HEK293 (cell line): Measurements from ENCODE around the gene TTC23L.

ENCODE experiments used
- CTCF ChIA-PET: fragments of 350-600 bp; formaldehyde crosslinking; extraction: SDS; loops from one replicate; lab custom pipeline; 2021; ENCODE audit warnings: antibody characterized with exemption; lab: Yijun Ruan, JAX
- POLR2A ChIA-PET: fragments of 300-600 bp; formaldehyde crosslinking; extraction: SDS; loops from one replicate; lab custom pipeline; 2020; ENCODE audit warnings: antibody characterized with exemption, inconsistent platforms; lab: Yijun Ruan, JAX
- H3K27ac ChIP-seq: fragments of 200-500 bp; sonication (Bioruptor generic); 2 replicates; pipeline ENCODE4 v1.5.1; 2014; ENCODE audit warnings: low read depth, low read length, control low read depth, inconsistent platforms; ENCODE audit errors: extremely low read depth
- H3K36me3 ChIP-seq, 2 experiments: fragments of 200-500 bp in 1 of 2; sonication (Bioruptor generic) in 1 of 2; 1 replicate in 1 of 2; 2 replicates in 1 of 2; pipeline ENCODE4 v1.5.1; 2014 to 2017; ENCODE audit warnings: inconsistent platforms in 2 of 2, low read length in 2 of 2; ENCODE audit not compliant: control insufficient read depth in 2 of 2, insufficient read depth in 1 of 2
- H3K4me1 ChIP-seq: fragments of 200-500 bp; sonication (Bioruptor generic); 2 replicates; pipeline ENCODE4 v1.5.1; 2014; ENCODE audit warnings: mild to moderate bottlenecking, low read length, inconsistent platforms; ENCODE audit not compliant: control insufficient read depth, insufficient read depth
- H3K4me3 ChIP-seq: 2 replicates; pipeline ENCODE4 v1.5.1; 2011; ENCODE audit warnings: low read depth, mild to moderate bottlenecking, control low read depth, low read length, moderate library complexity
- H3K9me3 ChIP-seq: fragments of 200-500 bp; sonication (Bioruptor generic); 2 replicates; pipeline ENCODE4 v1.5.1; 2014; ENCODE audit warnings: low read depth, low read length, inconsistent platforms; ENCODE audit not compliant: control insufficient read depth, insufficient read depth
- FEZF1 ChIP-seq: fragments of 450-650 bp; formaldehyde crosslinking; IDR thresholded peaks from 2 replicates; pipeline ENCODE4 v1.5.1; 2016; ENCODE audit warnings: missing biosample characterization, missing genetic modification characterization
- KLF17 ChIP-seq: fragments of 450-650 bp; formaldehyde crosslinking; IDR thresholded peaks from 2 replicates; pipeline ENCODE4 v1.5.1; 2016; ENCODE audit warnings: missing biosample characterization, missing genetic modification characterization
- PRDM1 ChIP-seq: fragments of 450-650 bp; formaldehyde crosslinking; IDR thresholded peaks from 2 replicates; pipeline ENCODE4; 2016; ENCODE audit warnings: missing biosample characterization, missing genetic modification characterization
- TCF7L2 ChIP-seq: IDR thresholded peaks from 2 replicates; pipeline ENCODE4 v1.6.1; 2011; ENCODE audit warnings: low read depth, mild to moderate bottlenecking, inconsistent platforms, low read length, moderate library complexity, borderline replicate concordance
- TRIM28 ChIP-seq: IDR thresholded peaks from 2 replicates; pipeline ENCODE4 v1.6.1; 2011; ENCODE audit warnings: low read length, control low read depth, borderline replicate concordance
- ZBTB49 ChIP-seq: fragments of 450-650 bp; formaldehyde crosslinking; IDR thresholded peaks from 2 replicates; pipeline ENCODE4 v1.5.1; 2016; ENCODE audit warnings: missing biosample characterization, missing genetic modification characterization, low read depth
- ZNF112 ChIP-seq: fragments of 450-650 bp; formaldehyde crosslinking; IDR thresholded peaks from 2 replicates; pipeline ENCODE4 v1.5.0; 2017; ENCODE audit warnings: missing biosample characterization, missing genetic modification characterization
- ZNF138 ChIP-seq: fragments of 450-650 bp; formaldehyde crosslinking; IDR thresholded peaks from 2 replicates; pipeline ENCODE4 v1.5.1; 2016; ENCODE audit warnings: missing biosample characterization, missing genetic modification characterization, borderline replicate concordance
- ZNF211 ChIP-seq: fragments of 450-650 bp; formaldehyde crosslinking; IDR thresholded peaks from 2 replicates; pipeline ENCODE4 v1.5.1; 2016; ENCODE audit warnings: low read depth, missing biosample characterization, missing genetic modification characterization
- ZNF23 ChIP-seq: fragments of 450-650 bp; formaldehyde crosslinking; IDR thresholded peaks from 2 replicates; pipeline ENCODE4 v1.5.1; 2016; ENCODE audit warnings: missing biosample characterization, missing genetic modification characterization, borderline replicate concordance
- ZNF239 ChIP-seq: fragments of 450-650 bp; formaldehyde crosslinking; IDR thresholded peaks from 2 replicates; pipeline ENCODE4 v1.5.1; 2016; ENCODE audit warnings: missing biosample characterization, missing genetic modification characterization
- ZNF292 ChIP-seq: fragments of 450-650 bp; formaldehyde crosslinking; IDR thresholded peaks from 2 replicates; pipeline ENCODE4 v1.5.1; 2016; ENCODE audit warnings: low read depth, missing biosample characterization, missing genetic modification characterization, borderline replicate concordance
- ZNF747 ChIP-seq: fragments of 450-650 bp; formaldehyde crosslinking; IDR thresholded peaks from 2 replicates; pipeline ENCODE4 v1.5.1; 2016; ENCODE audit warnings: missing biosample characterization, missing genetic modification characterization
- ZNF768 ChIP-seq: fragments of 450-650 bp; formaldehyde crosslinking; IDR thresholded peaks from 2 replicates; pipeline ENCODE4 v1.5.1; 2018; ENCODE audit warnings: missing biosample characterization, mild to moderate bottlenecking, missing genetic modification characterization
- ZSCAN16 ChIP-seq: fragments of 450-650 bp; formaldehyde crosslinking; IDR thresholded peaks from 2 replicates; pipeline ENCODE4 v1.5.1; 2016; ENCODE audit warnings: missing biosample characterization, missing genetic modification characterization
- ZSCAN23 ChIP-seq: fragments of 450-650 bp; formaldehyde crosslinking; IDR thresholded peaks from 2 replicates; pipeline ENCODE4 v1.5.1; 2016; ENCODE audit warnings: missing biosample characterization, missing genetic modification characterization
- TF ChIP-seq, protein P1 (sequence below): fragments of 450-650 bp; formaldehyde crosslinking; IDR thresholded peaks from 2 replicates; pipeline ENCODE4 v1.5.1; 2016; ENCODE audit warnings: missing biosample characterization, missing genetic modification characterization
- TF ChIP-seq, protein P2 (sequence below): fragments of 450-650 bp; formaldehyde crosslinking; IDR thresholded peaks from 2 replicates; pipeline ENCODE4 v1.5.1; 2016; ENCODE audit warnings: missing biosample characterization, missing genetic modification characterization

TTC23L gene

GRCh38 chr5:34848230-34848629 lies 9.3 kb downstream of the TTC23L start:
- Histone ChIP-seq H3K27ac (no peak overlapping the region), H3K4me3 (no peak overlapping the region), H3K36me3 (no peaks in the 10 kb centered on the region), H3K9me3 (no peaks in the 10 kb centered on the region), H3K4me1 (no peaks in the 10 kb centered on the region)
- ChIA-PET POLR2A (interaction anchor here (1.4 kb wide), 1 partner anchor 9 kb away, joined by 5 read pairs; the partner anchor contains the start of gene TTC23L), CTCF (interaction anchor here (0.5 to 1.0 kb wide), 3 partner anchors 14 to 110 kb away, joined by 3 read pairs; no protein-coding TSS in a partner anchor)
- TF ChIP-seq ZNF747 (tag by site-specific recombination) (no peak), ZNF292 (no peak), ZSCAN23 (tag by site-specific recombination) (no peak)

DNA sequence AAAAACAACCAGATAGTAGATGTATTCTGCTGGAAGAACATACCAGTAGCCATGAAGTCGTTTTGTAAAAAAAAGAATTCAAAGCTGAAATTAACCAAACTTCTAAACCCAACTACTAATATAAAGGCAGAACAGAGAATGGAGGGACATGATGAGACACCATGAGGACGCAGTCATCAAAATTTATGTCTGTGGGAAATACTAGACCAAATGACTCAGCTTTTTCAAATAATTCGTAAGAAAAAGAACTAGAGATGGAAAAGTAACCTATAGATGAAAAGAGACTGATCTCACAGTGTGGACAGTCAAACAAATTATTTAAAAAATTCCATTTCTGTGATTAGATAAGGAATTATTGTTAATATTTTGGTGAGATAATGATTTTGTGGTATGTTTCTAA lies 10.3 kb downstream of the TTC23L start:
- CTCF ChIA-PET: interaction anchor here (1.0 to 1.1 kb wide), 2 partner anchors 19 to 57 kb away, joined by 3 read pairs; no protein-coding TSS in a partner anchor
- H3K9me3 ChIP-seq: no peaks in the 10 kb centered on the region
- H3K36me3 ChIP-seq: no peaks in the 10 kb centered on the region
- TF ChIP-seq ZSCAN16 (tag by site-specific recombination): no peak
- TF ChIP-seq, protein P1, sequence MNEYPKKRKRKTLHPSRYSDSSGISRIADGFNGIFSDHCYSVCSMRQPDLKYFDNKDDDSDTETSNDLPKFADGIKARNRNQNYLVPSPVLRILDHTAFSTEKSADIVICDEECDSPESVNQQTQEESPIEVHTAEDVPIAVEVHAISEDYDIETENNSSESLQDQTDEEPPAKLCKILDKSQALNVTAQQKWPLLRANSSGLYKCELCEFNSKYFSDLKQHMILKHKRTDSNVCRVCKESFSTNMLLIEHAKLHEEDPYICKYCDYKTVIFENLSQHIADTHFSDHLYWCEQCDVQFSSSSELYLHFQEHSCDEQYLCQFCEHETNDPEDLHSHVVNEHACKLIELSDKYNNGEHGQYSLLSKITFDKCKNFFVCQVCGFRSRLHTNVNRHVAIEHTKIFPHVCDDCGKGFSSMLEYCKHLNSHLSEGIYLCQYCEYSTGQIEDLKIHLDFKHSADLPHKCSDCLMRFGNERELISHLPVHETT (tag by site-specific recombination): no peak
- TF ChIP-seq ZBTB49 (tag by site-specific recombination): no peak
- no peak for TF ChIP-seq KLF17 (tag by site-specific recombination)
- TF ChIP-seq ZNF211 (tag by site-specific recombination): no peak
- TF ChIP-seq FEZF1 (tag by site-specific recombination): no peak
- TF ChIP-seq, protein P2, sequence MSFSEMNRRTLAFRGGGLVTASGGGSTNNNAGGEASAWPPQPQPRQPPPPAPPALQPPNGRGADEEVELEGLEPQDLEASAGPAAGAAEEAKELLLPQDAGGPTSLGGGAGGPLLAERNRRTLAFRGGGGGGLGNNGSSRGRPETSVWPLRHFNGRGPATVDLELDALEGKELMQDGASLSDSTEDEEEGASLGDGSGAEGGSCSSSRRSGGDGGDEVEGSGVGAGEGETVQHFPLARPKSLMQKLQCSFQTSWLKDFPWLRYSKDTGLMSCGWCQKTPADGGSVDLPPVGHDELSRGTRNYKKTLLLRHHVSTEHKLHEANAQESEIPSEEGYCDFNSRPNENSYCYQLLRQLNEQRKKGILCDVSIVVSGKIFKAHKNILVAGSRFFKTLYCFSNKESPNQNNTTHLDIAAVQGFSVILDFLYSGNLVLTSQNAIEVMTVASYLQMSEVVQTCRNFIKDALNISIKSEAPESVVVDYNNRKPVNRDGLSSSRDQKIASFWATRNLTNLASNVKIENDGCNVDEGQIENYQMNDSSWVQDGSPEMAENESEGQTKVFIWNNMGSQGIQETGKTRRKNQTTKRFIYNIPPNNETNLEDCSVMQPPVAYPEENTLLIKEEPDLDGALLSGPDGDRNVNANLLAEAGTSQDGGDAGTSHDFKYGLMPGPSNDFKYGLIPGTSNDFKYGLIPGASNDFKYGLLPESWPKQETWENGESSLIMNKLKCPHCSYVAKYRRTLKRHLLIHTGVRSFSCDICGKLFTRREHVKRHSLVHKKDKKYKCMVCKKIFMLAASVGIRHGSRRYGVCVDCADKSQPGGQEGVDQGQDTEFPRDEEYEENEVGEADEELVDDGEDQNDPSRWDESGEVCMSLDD (tag by site-specific recombination): no peak
- TF ChIP-seq ZNF768 (tag by site-specific recombination): no peak
- TF ChIP-seq TRIM28: no peak
- TF ChIP-seq ZNF138 (tag by site-specific recombination): no peak
- no peak for TF ChIP-seq ZNF239 (tag by site-specific recombination)
- no peak for TF ChIP-seq TCF7L2
- no peak for TF ChIP-seq ZNF23 (tag by site-specific recombination)
- TF ChIP-seq ZNF112 (tag by site-specific recombination): no peak
- TF ChIP-seq PRDM1 (tag by site-specific recombination): no peak
- TF ChIP-seq, all 188 proteins: peak for 0
- POLR2A ChIA-PET: no interaction called here
- no peak overlapping the region for H3K27ac ChIP-seq
- H3K4me3 ChIP-seq: no peak overlapping the region
- peaks cover 5% of the 10 kb centered on the region for H3K4me1 ChIP-seq
